COLO668 (cell line): ENCODE results near the gene AFAP1L2.

ENCODE experiments used
- DNase-seq: peaks from one replicate; lab custom pipeline; 2025; ENCODE audit not compliant: unreplicated experiment; lab: John Stamatoyannopoulos, UW

The AFAP1L2 gene

DNA sequence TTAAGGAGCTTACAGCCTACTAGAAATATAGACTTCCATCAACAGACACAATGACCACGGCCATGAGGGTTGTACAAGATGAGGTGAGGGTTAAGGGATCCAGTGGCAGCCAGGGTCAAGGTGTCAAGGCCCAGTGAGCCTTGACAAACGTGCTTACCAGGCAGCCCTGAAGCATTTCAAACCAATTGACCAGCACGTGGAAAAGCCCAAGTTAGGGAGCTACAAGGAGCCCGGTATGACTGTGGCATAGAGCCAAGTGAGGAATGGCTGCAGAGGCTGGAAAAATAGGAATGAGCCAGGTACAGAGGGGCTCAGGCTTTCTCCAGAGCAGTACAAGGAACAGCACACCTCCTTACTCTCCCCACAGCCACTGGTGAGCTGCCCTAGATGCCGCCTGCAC, 12.7 kb downstream of the AFAP1L2 start:
- no peak for DNase-seq

DNA sequence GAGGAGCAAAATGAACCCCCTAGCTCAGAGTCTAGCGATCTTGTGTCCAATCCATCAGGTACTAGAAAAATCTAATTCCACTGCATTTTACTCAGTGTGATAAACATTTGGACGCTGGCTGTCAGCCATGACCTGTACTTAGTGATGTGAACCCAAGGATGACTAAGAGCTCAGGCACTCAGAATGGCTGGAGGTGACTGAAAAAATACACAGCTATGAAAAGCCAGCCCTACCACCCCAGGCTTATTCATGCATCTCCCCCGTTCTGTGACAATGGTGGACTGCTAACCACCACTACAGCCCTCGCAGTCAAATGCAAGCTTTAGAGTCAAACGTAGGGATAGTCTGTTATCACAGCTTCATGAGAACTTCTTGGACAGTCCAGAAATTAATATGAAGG, 14.9 kb downstream of the AFAP1L2 start:
- no peak for DNase-seq

DNA sequence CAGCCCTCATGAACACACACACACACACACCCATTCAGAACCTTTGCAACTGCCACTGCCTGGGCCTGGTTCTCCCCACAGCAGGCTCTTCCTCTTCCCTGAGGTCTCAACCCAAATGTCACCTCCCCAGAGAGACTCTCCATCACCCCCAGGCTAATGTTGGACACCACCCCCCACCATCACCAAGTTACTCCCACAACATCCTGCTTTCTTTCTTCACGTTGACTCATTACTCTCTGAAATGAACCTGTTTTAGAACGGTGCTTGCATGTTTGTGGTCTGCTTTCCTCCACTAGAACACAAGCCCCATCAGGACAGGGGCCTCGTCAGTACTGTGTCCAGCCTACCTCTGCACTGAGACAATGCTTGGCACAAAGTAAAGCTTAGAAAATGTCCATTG, 16.0 kb downstream of the AFAP1L2 start:
- no peak for DNase-seq

DNA sequence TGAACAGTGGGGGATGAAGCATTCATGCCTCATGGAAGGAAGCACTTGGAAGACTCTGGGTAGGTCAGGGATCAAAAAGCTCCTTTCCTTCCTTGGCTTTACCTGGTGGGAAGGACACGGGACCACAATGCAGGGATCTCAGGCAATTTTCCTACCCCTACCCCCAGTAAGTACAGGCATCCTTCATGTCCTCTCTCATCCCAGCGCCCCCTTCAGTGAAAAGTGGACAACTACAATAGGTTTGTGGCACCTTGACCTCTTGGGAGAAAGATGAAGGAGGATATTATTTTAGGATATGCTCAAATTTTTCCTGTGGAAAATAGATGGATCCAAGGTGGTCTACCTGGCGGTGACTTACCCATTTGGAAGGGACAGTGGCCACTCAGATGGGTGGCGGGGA, 16.5 kb downstream of the AFAP1L2 start:
- no peak for DNase-seq

DNA sequence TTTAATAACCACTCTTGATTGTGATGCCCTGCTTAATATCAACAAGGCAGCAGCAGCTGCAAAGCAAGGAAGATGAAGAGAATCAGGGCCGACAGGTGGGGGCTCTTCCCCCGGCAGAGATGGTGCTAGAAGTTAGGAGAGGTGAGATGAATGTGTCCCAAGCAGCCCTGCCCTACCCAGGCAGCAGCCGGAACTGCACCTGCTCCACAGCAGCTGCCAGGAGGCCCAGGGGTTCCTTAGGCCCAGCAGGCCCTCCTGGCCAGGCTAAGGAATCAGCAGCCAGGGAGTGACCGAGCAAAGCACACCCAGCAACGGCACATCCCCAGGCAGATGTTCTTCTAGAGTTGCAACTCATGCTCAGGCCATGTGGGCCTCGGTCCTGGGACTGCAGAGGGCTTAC, 17.9 kb downstream of the AFAP1L2 start:
- DNase-seq, result peak; percentile 14

DNA sequence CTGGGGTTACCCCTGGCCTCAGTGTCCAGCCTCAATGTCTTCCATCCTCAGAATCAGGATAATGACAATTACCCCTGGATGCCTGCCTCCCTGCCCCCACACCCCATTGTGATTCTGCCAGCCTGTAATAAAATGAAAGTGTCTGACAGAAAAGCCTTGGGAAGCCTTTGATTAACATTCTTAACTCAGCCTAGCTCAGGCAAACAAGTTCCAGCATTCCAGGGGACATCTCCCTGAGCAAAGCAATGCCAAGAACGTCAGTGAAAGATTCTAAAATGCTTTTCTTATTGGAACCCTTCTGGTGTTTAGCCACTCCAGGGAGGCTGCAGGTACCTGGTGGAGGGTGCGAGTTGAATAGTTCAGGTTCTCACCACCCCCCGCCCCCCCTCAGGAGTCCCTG, 18.7 kb downstream of the AFAP1L2 start:
- DNase-seq, result no peak

DNA sequence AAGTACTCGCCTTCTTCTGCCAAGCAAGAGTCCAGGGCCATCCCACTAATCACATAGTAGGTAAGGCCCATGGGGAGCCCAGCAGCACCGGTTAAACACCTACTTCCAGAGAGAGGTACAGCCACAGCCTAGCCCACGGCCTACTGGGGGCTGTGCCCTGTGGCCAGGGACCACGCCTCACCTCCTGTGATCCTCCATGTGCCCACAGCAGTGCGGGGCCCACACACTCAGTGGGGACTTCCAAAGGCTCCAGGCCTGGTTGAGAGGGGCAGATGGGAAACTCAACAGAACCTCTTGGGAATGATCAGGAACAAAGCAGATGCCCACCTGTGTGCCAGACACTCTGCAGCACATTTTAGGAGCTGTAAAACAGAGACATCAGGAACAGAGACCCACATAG, 19.7 kb downstream of the AFAP1L2 start:
- no peak for DNase-seq

DNA sequence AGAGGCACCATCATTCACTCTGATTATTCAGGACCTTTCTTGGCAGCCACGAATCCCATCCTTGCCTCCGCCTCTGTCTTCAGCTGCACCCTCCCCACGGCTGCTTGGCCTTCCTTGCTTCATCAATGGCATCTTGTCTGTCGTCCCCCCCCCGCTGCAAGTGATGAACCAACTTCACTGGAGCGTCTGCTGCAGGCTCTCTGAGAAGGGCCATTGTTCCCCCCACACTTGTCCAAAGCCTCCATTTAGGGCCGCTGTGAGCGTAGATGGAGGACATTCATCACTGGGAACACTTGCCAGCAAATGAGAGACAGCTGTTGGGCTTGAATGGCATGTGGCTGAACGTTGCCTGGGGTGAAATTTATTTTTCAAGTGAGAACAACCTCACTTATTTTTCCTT, 20.1 kb downstream of the AFAP1L2 start:
- DNase-seq, result no peak

DNA sequence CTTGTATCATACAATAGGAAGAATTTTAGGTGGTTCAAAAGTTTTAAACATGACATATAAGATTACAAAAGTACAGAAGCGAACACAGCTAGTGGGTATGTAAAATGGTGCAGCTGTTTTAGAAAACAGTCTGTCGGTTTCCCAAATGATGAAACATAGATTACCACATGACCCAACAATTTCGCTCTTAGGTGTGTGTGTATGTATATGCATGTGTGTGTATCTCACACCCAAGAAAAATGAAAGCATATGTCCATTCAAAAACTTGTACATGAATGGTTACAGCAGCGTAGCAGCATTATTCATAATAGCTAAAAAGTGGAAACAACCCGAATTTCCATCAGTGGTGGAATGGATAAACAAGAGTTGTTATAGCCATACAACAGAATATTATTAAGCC, 23.5 kb downstream of the AFAP1L2 start:
- no peak for DNase-seq

DNA sequence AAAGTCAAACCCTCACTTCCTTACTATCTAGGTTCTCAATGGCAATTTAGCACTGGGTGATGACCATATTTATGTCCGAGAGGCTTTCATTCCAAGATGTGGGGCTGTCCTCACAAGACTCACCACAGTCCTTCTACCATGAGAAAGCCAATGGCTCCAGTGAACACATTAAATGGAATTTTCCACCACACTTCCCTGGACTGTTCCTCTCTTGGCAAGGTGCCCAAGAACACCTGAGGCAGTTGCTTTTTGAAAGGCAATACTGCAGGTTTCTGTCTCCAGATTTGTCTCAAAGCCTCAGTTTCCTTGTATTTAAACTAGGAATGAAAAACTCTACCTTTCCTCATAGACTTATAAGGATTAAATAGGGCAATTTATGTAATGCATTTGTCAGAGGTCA, 24.2 kb downstream of the AFAP1L2 start:
- no peak for DNase-seq

DNA sequence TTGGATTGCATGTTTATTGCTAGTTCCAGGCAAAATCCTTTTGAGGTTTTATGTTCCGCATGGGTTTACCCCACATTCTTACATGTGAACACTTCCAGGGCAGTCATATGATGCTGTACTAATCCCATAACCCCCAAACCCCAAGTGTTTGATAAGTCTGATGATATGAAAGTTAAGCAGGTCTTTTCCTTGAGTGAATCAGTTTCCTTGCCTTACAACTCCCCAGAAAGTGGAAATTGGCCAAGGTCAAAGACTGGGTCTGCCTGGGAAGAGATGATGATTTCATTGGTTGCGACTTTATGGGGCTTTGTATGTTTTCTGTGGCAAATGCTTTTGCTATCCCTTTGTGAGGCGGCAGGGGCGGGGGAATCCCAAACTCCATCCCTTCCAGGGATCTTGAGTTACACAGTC, 24.7 kb downstream of the AFAP1L2 start:
- no peak for DNase-seq

DNA sequence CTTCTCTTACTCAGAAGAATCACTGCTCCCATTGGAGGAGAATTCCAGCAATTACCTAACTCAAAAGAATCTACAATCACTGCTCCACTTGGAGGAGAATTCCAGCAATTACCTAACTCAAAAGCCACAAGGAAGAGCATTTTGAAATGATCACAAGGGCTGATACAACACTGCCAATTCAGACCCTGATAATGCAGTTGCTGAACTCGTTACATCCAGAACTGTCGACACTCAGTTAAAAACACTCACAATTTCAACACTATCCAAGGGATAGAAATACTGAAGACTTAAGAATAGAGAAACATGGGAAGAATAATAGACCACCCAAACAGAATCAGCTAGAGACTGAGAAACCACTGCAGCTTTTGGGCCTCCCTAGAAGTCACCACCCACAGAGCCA, 27.8 kb downstream of the AFAP1L2 start:
- DNase-seq, result no peak

DNA sequence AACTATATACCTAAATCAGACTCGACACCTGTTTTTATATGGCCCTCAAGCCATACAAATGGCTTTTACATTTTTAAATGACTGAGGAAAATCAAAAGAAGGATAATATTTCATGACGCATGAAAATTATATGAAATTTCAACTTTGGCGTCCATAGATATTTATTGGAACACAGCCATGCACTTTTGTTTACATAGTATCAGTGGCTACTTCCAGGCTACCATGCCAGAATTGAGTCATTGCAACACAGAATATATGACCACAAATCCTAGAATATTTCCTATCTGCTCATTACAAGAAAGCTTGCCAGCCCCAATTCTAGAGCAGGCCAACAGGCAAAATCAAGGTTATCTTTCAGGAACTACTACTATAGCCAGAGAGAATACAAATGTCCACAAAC, 29.3 kb downstream of the AFAP1L2 start:
- no peak for DNase-seq

DNA sequence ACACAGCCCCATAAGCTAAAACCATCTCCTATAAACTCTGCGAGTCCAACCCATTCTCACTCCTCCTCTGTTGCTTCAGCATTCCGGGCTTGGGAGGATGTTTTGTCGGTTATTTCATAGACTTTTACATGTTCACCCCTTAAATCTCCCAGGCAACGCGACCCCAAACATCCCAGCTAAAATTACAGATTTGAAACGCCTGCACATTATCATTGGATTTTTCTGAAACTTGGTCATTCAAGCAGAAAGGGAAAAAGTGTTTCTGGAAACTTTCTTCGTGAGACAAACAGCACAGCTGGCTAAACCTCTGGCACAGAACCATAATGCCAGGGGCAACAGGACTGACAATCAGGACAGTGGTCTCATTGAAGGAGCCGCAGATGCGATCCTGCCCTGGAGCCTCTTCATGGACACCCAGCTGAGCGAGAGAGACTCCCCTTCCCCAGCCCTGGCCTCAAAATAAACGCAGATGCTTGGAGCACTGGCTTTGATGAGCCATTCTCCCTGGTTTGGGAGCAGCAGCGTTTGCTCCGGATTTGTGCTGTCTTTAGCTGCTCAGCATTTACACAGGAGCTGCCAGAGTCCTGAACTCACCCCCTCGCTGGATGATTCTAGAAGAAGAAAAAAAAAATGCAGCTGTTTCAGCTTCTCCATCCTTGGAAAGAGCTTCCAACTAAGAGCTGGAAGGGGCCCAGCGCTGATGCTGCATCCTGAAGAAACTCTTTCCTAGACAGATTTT, 30.1 kb downstream of the AFAP1L2 start:
- DNase-seq, result no peak

DNA sequence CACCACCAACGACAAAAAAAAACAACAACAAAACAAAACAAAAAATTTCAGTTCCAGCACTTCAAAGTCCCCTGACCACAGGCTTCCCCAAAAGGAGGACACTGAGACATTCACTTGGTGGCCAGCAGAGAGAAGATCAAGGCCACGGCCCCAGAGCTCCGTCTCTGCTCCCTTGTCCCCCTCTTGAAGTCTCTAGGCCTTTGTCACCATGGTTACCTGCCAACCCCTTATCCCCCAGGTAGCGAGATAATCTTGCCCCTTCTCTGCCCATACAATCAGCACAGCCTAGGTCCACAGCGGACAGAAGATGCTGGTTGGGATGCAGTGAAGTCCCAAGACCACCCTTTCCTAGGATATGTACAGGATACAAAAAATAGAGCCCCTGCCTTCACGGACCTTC, 30.7 kb downstream of the AFAP1L2 start:
- no peak for DNase-seq

DNA sequence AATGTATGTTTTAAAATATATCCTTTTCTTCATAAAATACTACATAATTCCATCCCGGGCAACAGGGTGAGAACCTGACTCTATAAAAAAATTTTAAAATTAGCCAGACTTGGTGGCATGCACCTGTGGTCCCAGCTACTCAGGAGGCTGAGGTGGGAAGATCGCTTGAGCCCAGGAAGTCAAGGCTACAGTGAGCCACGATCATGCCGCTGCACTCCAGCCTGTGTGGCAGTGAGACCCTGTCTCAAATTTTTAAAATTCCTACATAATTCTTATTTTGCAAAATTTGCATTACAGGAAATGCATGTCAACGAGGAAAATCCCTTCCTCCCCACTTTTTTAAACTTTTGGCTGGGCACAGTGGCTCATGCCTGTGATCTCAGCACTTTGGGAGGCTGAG, 31.3 kb downstream of the AFAP1L2 start:
- DNase-seq, result no peak

DNA sequence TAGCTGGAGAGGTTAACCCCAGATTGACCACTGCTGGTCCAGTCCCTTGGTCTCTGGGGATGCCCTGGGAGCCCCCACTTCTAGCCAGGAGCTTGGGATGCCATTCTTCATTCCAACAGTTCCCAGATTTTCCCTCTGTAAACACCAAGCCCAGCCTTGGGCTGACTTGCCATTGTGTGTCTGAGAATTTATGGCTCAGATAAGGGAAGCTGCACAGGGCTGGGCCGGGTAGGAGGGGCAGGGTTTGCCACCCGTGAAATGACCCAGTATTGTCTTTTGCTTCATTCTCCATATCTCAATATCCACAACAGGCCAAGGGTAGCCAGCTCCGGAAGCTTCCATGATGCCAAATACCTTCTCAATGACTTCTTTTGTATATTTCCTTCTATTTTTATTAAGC, 32.1 kb downstream of the AFAP1L2 start:
- DNase-seq, result no peak

DNA sequence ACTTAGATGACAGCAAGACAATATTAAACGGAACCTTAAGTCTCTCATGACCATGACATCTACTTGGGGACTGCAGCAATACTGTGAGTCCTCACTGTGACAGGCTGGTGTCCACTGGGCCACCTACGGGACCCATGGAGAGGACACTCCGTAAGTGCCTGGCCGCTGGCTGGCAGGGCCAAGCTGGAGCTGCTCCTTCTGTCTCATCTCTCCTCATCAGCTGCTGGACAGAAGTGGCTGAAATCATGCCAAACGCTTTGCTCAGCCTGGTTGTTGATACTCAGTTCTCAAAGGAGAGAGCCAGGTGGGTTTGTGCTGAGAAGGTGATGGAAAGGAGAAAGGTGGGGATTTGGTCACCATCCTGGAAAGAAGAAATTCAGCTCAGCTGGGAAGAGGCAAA, 33.3 kb downstream of the AFAP1L2 start:
- no peak for DNase-seq

DNA sequence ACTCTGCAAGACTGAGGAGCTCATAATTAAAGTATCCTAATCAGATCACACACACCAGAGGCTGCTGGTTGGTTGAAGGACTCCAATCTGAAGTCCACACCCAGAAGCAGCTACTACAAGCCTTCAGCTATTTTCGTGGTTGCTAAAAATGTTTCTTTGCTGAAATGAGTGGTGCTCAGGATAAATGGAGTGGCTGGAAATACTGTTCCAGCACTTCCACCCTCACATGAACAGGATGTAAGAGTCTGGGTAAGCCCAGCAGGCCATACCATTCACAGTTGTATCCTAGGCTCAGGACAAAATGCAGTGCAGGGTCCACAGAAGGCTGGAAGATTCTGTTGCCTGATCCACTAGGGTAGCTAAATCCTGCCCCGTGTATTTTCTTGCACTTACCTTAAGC, 34.1 kb downstream of the AFAP1L2 start:
- DNase-seq, result no peak

DNA sequence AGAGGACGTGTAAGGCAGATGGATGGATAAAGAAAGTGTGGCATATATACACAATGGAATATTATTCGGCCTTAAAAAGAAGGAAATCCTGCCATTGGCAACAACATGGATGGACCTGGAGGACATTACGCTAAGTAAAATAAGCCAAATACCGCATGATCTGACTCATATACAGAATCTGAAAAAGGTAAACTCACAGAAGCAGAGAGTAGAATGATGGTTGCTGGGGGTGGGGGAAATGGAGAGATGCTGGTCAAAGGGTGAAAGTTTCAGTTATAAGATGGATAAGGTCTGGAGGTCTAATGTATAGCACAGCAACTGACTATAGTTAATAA, 36.3 kb downstream of the AFAP1L2 start:
- no peak for DNase-seq

DNA sequence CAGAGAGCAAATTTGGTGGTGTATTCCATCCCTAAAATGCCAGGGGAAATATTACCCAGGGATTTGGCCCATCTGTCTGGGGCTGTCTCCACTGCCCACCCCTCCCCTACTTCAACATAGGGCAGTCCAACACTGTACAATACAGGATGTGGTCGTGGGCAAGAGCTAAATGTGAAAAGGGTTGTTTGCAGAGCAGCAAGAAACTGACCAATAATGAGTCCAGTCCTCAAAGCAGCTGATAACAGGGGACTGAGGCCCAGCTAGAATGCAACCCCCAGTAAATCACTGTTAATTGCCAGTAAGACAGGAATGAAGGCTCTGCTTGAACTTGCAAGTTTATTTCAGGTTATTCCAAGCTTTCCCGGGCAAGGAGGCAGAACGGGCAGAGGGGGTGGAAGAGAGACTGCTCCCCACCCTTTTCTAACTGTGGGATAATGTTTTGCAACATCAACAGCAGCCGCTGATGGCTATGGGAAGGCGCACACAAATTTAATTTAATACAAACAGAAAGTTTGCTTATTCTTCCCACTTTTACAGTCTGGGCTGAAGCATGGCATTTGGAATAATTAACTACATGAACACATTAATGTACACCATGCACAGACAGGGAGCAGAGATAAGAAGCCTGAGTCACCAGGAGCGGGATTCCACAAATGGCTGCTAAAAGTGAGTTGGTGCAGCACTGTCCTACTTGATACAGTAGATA, 36.8 kb downstream of the AFAP1L2 start:
- no peak for DNase-seq

DNA sequence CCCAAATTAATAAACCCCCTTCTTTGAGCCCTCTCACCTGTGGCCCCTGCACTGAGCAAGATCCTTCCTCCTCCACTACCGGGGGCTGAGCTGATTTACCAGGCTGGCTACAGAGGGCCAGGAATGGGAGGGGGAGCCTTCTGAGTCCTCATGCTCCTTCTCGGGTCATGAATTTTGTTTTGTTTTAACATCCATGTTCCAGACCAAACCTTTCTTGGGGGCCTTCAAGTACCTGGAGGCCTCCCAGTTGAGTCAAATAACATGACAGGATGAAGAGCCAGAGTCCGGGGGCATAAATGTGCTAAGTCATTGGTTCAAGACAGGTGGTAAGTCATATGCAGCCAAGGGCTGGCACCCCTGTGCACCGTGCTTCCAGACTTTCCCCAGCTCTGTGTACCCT, 39.6 kb downstream of the AFAP1L2 start:
- DNase-seq, result no peak
